Activated CD8-positive, alpha-beta memory T cell treated with anti-CD3 and anti-CD28 coated beads for 24 hours (primary cell): Measurements from ENCODE around the gene NTF3.

Experiments
- DNase-seq: peaks from one replicate; pipeline ENCODE4 v3.0.0-alpha.2; 2020

Gene NTF3

GRCh38 chr12:5432011-5432400 lies at the start of gene NTF3:
NTF3 (plus strand) TSS chr12:5432108; CDS start chr12:5432325, 217 bp downstream.
- no peak for DNase-seq

GRCh38 chr12:5384015-5384414 lies 47.9 kb upstream of the NTF3 start:
- DNase-seq = no peak

GRCh38 chr12:5388581-5389535 lies 43.0 kb upstream of the NTF3 start:
- no peak for DNase-seq

GRCh38 chr12:5390174-5390799 lies 41.6 kb upstream of the NTF3 start:
- no peak for DNase-seq

GRCh38 chr12:5391653-5392052 lies 40.3 kb upstream of the NTF3 start:
- DNase-seq = no peak

GRCh38 chr12:5392961-5393360 lies 38.9 kb upstream of the NTF3 start:
- no peak for DNase-seq

GRCh38 chr12:5395443-5396271 lies 36.3 kb upstream of the NTF3 start:
- DNase-seq = no peak

GRCh38 chr12:5396541-5396940 lies 35.4 kb upstream of the NTF3 start:
- no peak for DNase-seq

GRCh38 chr12:5399266-5399665 lies 32.6 kb upstream of the NTF3 start:
- DNase-seq = no peak

- no peak for DNase-seq
Observed at GRCh38 chr12:5402009-5402935, 29.6 kb upstream of the NTF3 start.

GRCh38 chr12:5403411-5403810 lies 28.5 kb upstream of the NTF3 start:
- DNase-seq = no peak

- DNase-seq = no peak
Observed at GRCh38 chr12:5407034-5407856, 24.7 kb upstream of the NTF3 start.

- DNase-seq = no peak
Observed at GRCh38 chr12:5409619-5410018, 22.3 kb upstream of the NTF3 start.

- no peak for DNase-seq
Observed at GRCh38 chr12:5416571-5416970, 15.3 kb upstream of the NTF3 start.

GRCh38 chr12:5417500-5417899 lies 14.4 kb upstream of the NTF3 start:
- DNase-seq = no peak

- DNase-seq = no peak
Observed at GRCh38 chr12:5428332-5429221, 3.3 kb upstream of the NTF3 start.

- no peak for DNase-seq
Observed at GRCh38 chr12:5429741-5430557, 2.0 kb upstream of the NTF3 start.

- DNase-seq = no peak
Observed at GRCh38 chr12:5430641-5431603, 986 bp upstream of the NTF3 start.
